Upper lobe of left lung (tissue), 6 donors: ENCODE measurements around the gene RNF180. TPM values are rescaled to one million over a fixed set of nuclear protein-coding genes. Genes with fewer than 3 reads are reported as not detected.

Experiments used
- ATAC-seq, 2 donors: fragments of 200-7000 bp; cut with Tn5 transposase; one replicate each; pipeline ENCODE4 v1.9.1; 2022; ENCODE audit warnings: mild to moderate bottlenecking in 2 of 2, moderate library complexity in 2 of 2; ENCODE audit not compliant: low FRiP score in 2 of 2
- DNase-seq, 2 donors: peaks; one replicate each; pipeline ENCODE4 v3.0.0-alpha.2; 2019 to 2020
- H3K27ac ChIP-seq, 4 donors: fragments of 200-600 bp; sonication (generic); one replicate each; pipeline ENCODE4 v1.5.1; 2016 to 2019
- H3K27me3 ChIP-seq, 4 donors: fragments of 200-600 bp; sonication (generic); one replicate each; pipeline ENCODE4 v1.5.1; 2017 to 2019
- H3K36me3 ChIP-seq, 4 donors: fragments of 200-600 bp; sonication (generic); one replicate each; pipeline ENCODE4 v1.5.1; 2016 to 2019
- H3K4me1 ChIP-seq, 4 donors: fragments of 200-600 bp; sonication (generic); one replicate each; pipeline ENCODE4 v1.5.1; 2018 to 2019
- H3K4me3 ChIP-seq, 4 donors: fragments of 200-600 bp; sonication (generic); one replicate each; pipeline ENCODE4 v1.5.1; 2017 to 2019; ENCODE audit warnings: mild to moderate bottlenecking in 2 of 4, moderate library complexity in 1 of 4
- H3K9me3 ChIP-seq, 4 donors: fragments of 200-600 bp; sonication (generic); one replicate each; pipeline ENCODE4 v1.5.1; 2018 to 2019
- CTCF ChIP-seq, 6 experiments: fragments of 450-650 bp in 4 of 6; fragments of 200-600 bp in 2 of 6; sonication (generic) in 2 of 6; IDR thresholded peaks; one replicate each; pipeline ENCODE4 v1.5.1; 2016 to 2019; ENCODE audit warnings: antibody characterized with exemption in 6 of 6
- EP300 ChIP-seq, 4 donors: sonication (generic); formaldehyde crosslinking; IDR thresholded peaks; one replicate each; pipeline ENCODE4 v1.5.1; 2017; ENCODE audit warnings: antibody characterized with exemption in 4 of 4, control low read depth in 2 of 4
- POLR2A ChIP-seq, 4 donors: fragments of 450-650 bp; IDR thresholded peaks; one replicate each; pipeline ENCODE4 v1.5.1; 2016 to 2017; ENCODE audit warnings: antibody characterized with exemption in 4 of 4, mild to moderate bottlenecking in 2 of 4
- POLR2AphosphoS5 ChIP-seq, 2 donors: sonication (generic); formaldehyde crosslinking; IDR thresholded peaks; one replicate each; pipeline ENCODE4 v1.5.1; 2017; ENCODE audit warnings: antibody characterized with exemption in 2 of 2
- WGBS, 2 donors: methylation state at CpG; one replicate each; pipeline ENCODE4 v1.1.5; 2017 to 2018; 5-methylcytosine and 5-hydroxymethylcytosine counted together
- total RNA-seq, 6 donors: library from RNA; depleted of rRNA in 4 of 6; stranded (reverse); fragments of >200 nt in 4 of 6; gene quantifications; one replicate each; pipeline versions ENCODE4 v1.1.0 to v1.2.1, GENCODE V29; 2016 to 2021
- donor health status: DM: no; HTN: no; CAD: no; lungs with moderate emphysema.
- donor health status: DM: no; HTN: yes; CAD: no; lungs with severe emphysema.

Gene RNF180
- total RNA-seq, 6 donors from 2014 or later, result 5.0 to 17.4 (median 9.7) TPM

GRCh38 chr5:64312491-64312890, 146.8 kb downstream of the RNF180 start:
- no peaks in the 10 kb centered on the region for H3K27me3 ChIP-seq
- no peaks in the 10 kb centered on the region for H3K9me3 ChIP-seq
- no peaks in the 10 kb centered on the region for H3K4me1 ChIP-seq
- TF ChIP-seq POLR2A (IDR thresholded peaks at IDR 0.05) (no peak), CTCF (IDR thresholded peaks at IDR 0.05) (no peak), EP300 (IDR thresholded peaks at IDR 0.05) (no peak), POLR2AphosphoS5 (IDR thresholded peaks at IDR 0.05) (no peak)
- ATAC-seq (no peak), DNase-seq (no peak)
- no peaks in the 10 kb centered on the region for H3K36me3 ChIP-seq
- 77 to 84% methylated on average over 4 of the region's 4 CpGs for WGBS, 2 donors
- no peak overlapping the region for H3K27ac ChIP-seq
- H3K4me3 ChIP-seq, result no peak overlapping the region

GRCh38 chr5:64315778-64316177, 150.1 kb downstream of the RNF180 start:
- Histone ChIP-seq H3K9me3 (no peaks in the 10 kb centered on the region), H3K27me3 (no peaks in the 10 kb centered on the region), H3K36me3 (no peaks in the 10 kb centered on the region), H3K4me3 (no peak overlapping the region), H3K4me1 (no peaks in the 10 kb centered on the region), H3K27ac (no peak overlapping the region)
- TF ChIP-seq EP300 (IDR thresholded peaks at IDR 0.05), result no peak
- no peak for TF ChIP-seq POLR2A (IDR thresholded peaks at IDR 0.05)
- TF ChIP-seq CTCF (IDR thresholded peaks at IDR 0.05), result no peak
- TF ChIP-seq POLR2AphosphoS5 (IDR thresholded peaks at IDR 0.05), result no peak
- DNase-seq (no peak), ATAC-seq (no peak)
- WGBS, 2 donors, result 84 to 88% methylated on average over 1 of the region's 1 CpG

DNA sequence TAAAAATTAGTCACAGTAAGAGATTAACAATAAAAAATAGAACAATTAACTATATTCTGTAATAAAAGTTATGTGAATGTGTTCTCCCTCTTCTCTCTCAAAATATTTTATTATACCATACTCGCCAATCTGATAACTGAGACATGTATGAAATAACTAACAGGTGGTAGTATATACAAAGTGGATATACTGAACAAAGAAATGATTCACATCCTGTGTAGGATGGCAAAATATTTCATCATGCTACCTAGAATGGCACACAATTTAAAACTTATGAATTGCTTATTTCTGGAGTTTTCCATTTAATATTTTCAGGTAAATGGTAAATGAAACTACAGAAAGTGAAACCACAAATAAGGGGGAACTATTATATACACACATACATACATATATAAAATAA, 152.5 kb downstream of the RNF180 start:
- H3K36me3 ChIP-seq, result no peaks in the 10 kb centered on the region
- no peaks in the 10 kb centered on the region for H3K4me1 ChIP-seq
- H3K9me3 ChIP-seq, result no peaks in the 10 kb centered on the region
- no peak overlapping the region for H3K4me3 ChIP-seq
- DNase-seq, result no peak
- TF ChIP-seq EP300 (IDR thresholded peaks at IDR 0.05) (no peak), POLR2A (IDR thresholded peaks at IDR 0.05) (no peak), POLR2AphosphoS5 (IDR thresholded peaks at IDR 0.05) (no peak), CTCF (IDR thresholded peaks at IDR 0.05) (no peak)
- no peaks in the 10 kb centered on the region for H3K27me3 ChIP-seq
- H3K27ac ChIP-seq, result no peak overlapping the region
- no peak for ATAC-seq
- 77 to 86% methylated on average over 1 of the region's 1 CpG for WGBS, 2 donors

DNA sequence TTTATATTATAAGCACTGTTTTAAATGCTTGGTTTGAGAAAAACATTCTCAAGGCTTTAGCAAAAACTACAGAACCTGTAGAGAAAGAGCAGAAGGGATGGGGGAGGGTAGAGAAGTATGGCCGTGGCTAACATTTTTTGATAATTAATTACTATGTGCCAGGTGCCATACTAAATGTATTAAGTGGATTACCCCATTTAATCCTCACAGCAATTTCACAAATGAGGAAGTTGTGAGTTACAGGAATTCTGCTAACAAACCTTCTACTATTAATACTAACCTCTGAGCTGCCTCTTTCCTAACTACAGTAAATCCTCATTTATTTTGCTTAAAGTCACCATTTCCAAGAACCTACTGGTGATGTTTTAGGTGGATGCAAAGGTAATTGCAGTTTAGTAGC, 157.9 kb downstream of the RNF180 start:
- H3K9me3 ChIP-seq, result peaks cover 0 to 9% (median 6%) of the 10 kb centered on the region in 4 donors
- no peak for DNase-seq
- WGBS, 2 donors, result 55 to 81% methylated on average over 1 of the region's 1 CpG

More for the DNA sequence above, 157.9 kb downstream of the RNF180 start:
- H3K4me1 ChIP-seq, result no peaks in the 10 kb centered on the region
- H3K27me3 ChIP-seq, result no peaks in the 10 kb centered on the region
- H3K4me3 ChIP-seq, result no peak overlapping the region
- H3K36me3 ChIP-seq, result peaks cover 0 to 5% (median 0%) of the 10 kb centered on the region in 4 donors
- TF ChIP-seq CTCF (IDR thresholded peaks at IDR 0.05), result no peak
- TF ChIP-seq POLR2AphosphoS5 (IDR thresholded peaks at IDR 0.05), result no peak
- no peak for TF ChIP-seq EP300 (IDR thresholded peaks at IDR 0.05)
- TF ChIP-seq POLR2A (IDR thresholded peaks at IDR 0.05), result no peak
- H3K27ac ChIP-seq, result no peak overlapping the region
- ATAC-seq, result no peak
